DMS79 treated with DMSO at 0.1 percent for 48 hours (cell line): ENCODE data around the gene SELENON.

Experiments
- DNase-seq: peaks from one replicate; lab custom pipeline; 2025; lab: John Stamatoyannopoulos, UW

SELENON gene

DNA sequence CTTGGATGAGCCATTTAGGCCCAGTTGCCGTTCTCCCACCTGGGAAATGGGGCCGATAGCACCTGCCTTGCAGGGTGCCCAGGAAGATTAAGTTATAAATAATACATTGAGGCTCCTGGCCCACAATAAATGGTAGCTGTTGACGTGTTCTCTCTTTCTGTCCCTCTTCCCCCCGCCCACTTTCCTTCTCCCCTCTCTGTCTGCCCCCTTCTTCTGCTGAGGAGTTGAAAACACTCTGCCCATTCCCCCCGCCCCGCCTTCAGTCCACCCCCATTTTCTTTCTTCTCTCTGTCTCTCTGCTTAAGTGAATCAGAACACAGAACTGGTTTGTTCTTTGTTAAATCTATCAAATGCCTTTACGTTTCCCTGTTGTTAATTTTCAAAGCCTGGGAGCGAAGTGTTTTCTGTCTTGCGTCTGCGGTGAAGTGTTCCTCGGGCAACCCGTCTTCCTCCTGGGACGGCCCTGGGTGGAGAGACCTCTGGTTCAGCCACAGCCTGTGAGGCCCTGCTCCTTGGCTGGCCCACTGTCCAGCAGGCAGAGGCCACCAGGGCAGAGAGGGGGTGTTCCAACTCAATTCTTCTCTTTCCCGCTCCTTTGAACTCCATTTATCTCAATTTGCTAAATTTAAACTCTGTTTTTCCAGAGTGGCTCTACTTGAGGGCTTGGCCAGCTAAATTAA is 29.3 kb upstream of the SELENON start:
- no peak for DNase-seq

- peak; percentile 74 for DNase-seq
Observed at GRCh38 chr1:25771221-25772114, 28.5 kb upstream of the SELENON start.

DNA sequence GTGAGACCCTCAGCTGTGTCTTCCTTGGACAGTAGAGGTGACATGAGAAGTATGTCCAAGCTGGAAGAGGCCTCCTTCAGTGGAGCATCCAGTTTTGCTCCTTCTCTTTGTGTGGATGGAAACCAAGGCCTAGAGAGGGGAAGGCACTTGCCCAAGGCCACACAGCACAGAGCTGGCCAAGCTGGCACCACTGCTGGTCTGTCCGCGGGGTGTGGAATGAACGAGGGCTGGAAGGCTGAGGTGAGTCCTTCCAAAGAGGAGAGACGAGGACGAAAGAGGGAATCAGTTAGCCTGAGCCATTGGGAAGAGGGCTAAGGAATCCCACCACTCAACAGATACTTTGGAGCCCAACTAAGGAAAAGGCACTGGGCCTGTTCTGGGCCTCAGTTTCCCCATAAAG is 27.8 kb upstream of the SELENON start:
- DNase-seq = no peak

DNA sequence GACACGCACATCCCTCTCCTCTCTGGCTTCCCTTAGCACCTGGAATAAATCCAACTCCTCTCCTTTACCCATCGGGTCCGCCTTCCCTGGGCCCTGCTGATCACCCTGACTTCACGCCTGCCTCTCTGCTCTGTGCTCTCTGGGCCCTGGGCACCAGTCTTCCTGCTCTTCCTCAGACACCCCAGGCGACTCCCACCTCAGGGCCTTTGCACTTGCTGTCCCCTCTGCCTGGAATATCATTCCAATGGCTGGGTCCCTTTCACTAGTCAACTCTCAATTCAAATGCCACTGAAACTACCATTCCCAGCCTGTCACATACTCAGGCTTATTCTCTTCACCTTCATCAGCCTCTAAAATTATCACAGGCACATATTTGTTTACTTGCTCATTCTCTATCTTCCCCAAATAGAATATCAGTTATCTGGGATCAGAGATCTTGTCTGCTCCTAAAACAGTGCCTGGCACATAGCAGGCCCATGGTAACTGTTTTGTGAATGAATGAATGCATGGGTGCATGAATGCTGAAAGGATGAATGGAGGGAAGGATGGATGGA is 27.2 kb upstream of the SELENON start:
- DNase-seq = no peak

DNA sequence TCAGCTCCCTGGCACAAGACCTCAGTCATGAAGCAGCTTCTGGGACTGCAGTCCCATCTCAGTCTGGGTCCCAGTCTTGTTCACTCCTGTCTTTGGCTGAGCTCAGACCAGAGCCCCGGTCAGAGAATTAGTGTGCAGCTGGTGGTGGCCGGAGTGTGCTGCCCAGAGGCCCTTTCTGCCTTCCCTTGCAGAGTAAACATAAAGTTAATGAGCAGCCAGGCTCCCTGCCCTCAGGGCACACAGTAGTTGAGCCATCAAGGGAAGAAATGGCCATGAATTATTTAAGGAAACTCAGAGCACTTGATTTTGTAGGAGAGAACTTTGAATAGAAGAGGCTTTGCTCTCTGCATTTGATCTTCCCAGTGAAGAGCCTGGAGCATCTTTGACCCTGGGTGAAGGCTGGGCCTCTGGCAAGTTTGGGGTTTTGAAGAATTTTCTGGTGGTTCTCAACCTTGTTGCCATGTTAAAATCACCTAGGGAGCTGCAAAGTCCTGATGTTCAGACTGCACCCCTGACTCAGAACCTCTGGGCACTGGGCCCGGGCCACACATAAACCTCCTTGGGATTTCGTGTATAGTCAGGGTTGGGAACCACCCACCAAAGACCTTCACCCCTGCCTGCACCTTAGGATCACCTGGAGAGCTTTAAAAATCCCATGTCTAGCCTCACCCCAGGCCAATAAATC is 26.4 kb upstream of the SELENON start:
- peak; percentile 16 for DNase-seq

GRCh38 chr1:25774206-25774803 is 25.7 kb upstream of the SELENON start:
- DNase-seq = peak; percentile 62

GRCh38 chr1:25774921-25775771 is 24.8 kb upstream of the SELENON start:
- peak; percentile 96 for DNase-seq

GRCh38 chr1:25779388-25779787 is 20.6 kb upstream of the SELENON start:
- DNase-seq = no peak

DNA sequence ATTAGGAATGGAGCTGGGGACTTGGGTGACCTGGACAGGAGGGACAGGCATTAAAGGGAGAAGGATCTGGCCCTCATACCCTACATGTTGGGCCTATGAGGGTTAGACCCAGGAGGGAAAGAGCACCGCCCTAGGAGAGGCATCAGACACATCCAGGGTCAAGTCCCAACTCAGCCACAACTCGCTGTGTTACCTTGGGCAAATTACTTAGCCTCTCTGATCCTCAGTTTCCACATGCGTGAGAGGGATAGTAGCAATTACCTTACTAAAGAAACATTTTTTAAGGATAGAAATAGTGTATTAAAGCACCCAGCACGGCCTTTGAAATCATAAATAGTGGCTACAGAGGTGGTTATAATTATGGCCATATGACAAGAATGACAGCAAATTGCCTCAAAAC is 20.1 kb upstream of the SELENON start:
- no peak for DNase-seq

DNA sequence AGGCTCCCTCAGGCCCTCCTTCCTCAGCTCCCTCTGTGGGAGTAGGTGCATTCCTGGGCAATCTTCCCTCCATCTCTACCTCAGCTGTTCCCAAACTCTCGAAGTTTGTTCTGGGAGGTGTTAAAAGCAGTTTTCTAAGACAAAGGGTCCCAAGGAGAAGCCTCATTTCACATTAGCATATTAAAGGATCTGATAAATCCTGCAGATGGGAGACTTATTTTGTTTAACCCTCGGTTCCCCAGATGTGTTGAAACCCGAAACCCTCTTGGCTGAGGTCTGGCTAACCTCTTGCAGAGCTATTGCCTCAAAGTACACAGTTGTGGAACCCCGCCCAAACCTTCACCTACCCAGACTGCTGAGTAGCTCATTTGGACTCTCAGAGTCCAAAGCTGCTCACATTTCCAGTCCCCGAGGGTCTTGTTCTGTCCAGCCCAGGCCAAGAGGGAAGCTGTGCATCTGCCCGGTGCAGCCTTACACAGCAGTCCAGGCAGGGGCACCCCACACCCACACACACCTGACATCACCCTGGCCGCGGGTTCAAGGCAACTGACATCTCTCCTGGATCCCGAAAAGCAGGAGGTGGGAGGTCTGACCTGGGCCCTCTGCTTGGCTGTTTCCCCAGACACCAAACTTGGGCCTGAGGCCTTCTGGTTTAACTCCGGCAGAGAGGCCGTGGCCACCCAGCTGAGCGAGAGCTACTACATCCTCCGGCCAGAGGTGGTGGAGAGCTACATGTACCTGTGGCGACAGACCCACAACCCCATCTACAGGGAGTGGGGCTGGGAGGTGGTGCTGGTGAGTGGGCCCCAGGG is 19.5 kb upstream of the SELENON start:
- DNase-seq = peak; percentile 34

DNA sequence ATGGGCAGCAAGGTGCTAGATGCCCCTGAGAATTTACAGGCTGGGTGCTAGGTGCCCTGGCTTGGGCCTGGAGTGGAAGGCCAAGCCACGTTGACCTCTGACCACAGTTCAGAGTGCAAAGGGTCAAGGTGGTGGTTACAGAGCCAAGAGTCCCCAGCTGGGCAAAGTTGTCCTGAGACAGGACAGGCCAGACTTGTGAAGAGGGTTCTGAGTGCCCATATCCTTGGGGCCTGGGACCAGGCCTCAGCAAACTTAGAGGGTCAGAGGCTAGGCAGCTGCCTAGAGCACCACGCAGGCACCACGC is 18.9 kb upstream of the SELENON start:
- no peak for DNase-seq

DNA sequence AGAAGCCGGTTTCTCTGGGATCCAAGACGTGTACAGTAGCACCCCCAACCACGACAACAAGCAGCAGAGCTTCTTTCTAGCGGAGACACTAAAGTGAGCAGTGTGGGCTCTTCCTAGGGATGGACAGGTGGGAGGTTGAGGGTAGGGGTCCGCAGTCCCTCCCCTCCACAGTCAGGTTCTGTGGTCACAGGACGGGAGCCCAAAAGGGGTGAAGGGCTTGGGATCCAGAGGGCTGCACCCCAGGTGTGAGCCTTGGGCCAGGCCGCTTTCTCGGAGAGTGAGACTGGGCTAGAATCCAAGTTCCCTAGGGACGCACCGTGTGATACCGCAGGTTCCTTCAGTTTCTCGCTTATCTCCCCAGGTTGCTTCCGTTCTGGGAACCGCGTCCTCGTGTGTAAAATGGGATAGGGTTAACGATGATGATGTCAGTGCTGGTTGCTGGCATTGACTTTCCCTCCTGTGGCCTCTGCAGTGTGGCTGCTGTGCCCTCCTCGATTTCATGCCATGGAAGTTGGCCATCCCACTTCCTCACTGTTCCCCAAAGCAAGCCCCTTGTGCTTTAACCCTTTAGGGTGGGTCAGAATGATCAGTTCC is 17.3 kb upstream of the SELENON start:
- DNase-seq = no peak

DNA sequence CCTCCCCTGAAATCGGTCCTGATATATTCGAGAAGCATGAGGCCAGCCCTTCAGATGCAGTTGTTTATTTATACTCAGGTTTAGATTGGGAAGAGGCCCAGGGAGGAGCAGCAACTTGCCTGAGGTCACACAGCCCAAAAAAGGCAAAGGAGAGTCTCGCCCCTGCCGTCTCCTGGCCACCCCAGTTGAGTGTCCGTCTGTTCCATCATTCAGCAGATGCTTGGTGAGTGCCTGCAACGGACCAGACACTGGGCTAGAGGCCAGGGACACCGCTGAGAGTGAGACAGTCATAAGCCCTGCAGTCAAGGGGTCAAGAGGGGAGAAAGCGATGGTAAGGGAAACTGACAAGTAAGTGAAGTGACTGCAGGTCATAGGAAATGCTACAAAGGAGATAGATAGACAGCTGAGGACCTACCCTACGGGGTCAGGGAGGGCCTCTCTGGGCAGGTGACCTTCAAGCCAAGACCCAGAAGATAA is 15.4 kb upstream of the SELENON start:
- DNase-seq = no peak

GRCh38 chr1:25785333-25786067 is 14.5 kb upstream of the SELENON start:
- no peak for DNase-seq

GRCh38 chr1:25786887-25787759 is 12.9 kb upstream of the SELENON start:
- no peak for DNase-seq

DNA sequence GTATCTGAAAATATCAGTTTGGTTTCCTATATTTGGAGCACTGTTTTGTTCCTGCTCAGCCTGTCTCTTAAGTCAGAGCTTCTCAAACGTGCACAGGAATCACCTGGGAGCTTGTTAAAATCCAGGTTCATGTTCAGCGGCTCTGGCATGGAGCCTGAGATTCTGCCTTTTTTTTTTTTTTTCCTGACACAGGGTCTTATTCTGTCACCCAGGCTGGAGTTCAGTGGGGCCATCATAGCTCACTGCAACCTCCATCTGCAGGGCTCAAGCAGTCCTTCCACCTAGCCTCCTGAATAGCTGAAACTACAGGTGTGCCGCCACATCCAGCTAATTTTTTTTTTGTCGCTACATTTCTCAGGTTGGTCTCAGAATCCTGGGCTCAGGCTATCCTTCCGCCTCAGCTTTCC is 12.2 kb upstream of the SELENON start:
- DNase-seq = no peak

DNA sequence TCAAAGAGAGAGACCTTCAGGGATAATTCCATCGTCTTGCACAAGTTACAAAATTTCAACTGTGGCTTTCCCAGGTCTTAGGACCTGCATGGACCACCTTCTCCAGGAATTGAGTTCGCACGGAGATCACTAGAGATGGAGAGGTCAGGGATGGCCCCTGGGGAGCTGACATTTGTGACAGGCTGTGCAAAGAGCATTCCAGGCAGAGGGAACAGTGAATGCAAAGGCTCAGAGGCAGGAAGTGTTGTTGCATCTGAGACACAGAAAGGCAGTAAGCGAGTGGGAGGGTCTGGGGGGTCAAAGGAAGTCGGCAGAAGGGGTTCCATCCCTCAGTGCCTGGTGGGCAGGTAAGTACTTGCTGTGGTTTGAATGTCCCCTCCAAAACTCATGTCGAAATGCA is 9.5 kb upstream of the SELENON start:
- DNase-seq = no peak

DNA sequence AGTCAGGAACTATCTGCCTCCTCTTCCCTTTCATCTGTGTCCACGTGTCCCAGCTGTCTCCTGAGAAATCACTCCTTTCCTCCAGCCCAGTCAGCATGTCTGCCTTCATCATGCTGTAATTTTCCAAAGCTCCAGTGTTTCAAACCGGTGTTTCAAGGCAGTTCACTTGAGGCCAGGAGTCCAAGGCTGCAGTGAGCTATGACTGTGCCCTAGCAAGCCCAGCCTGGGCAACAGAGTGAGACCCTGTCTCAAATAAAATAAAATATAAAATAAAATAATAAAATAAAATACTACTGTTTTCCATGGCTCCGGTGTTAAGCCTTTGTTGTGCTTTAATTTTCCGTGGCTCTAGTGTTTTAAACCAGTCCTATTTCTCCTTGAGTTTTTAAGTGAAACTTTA is 7.9 kb upstream of the SELENON start:
- no peak for DNase-seq
